Trophoblast cell (in vitro differentiated cells and primary cell): ENCODE data around the gene SHISA4.

Source experiments
- DNase-seq, 2 donors: peaks; one replicate each; pipeline ENCODE4 v3.0.0-alpha.2; 2016
- H2AFZ ChIP-seq: 2 replicates; pipeline ENCODE4 v1.6.1; 2013; ENCODE audit warnings: low read length, moderate library complexity, mild to moderate bottlenecking; ENCODE audit not compliant: insufficient read depth, poor library complexity
- H2AK5ac ChIP-seq: 2 replicates; pipeline ENCODE4 v1.6.1; 2013; ENCODE audit warnings: mild to moderate bottlenecking, low read length
- H2BK120ac ChIP-seq: 2 replicates; pipeline ENCODE4 v1.6.1; 2013; ENCODE audit warnings: low read length, mild to moderate bottlenecking, moderate library complexity; ENCODE audit not compliant: insufficient read depth, poor library complexity
- H2BK12ac ChIP-seq: 2 replicates; pipeline ENCODE4 v1.6.1; 2013; ENCODE audit warnings: mild to moderate bottlenecking, low read length, moderate library complexity
- H2BK5ac ChIP-seq: 2 replicates; pipeline ENCODE4 v1.6.1; 2013; ENCODE audit warnings: low read length, low read depth, moderate library complexity, mild to moderate bottlenecking; ENCODE audit not compliant: poor library complexity
- H3K14ac ChIP-seq: 2 replicates; pipeline ENCODE4 v1.6.1; 2013; ENCODE audit warnings: mild to moderate bottlenecking, low read length
- H3K18ac ChIP-seq: 2 replicates; pipeline ENCODE4 v1.6.1; 2013; ENCODE audit warnings: mild to moderate bottlenecking, low read length
- H3K23ac ChIP-seq: 2 replicates; pipeline ENCODE4 v1.6.1; 2013; ENCODE audit warnings: low read length
- H3K27ac ChIP-seq: 2 replicates; pipeline ENCODE4 v1.5.1; 2013; ENCODE audit warnings: low read depth, mild to moderate bottlenecking, inconsistent platforms, low read length, moderate library complexity
- H3K27me3 ChIP-seq: 2 replicates; pipeline ENCODE4 v1.6.1; 2013; ENCODE audit warnings: inconsistent platforms, mild to moderate bottlenecking, low read length, moderate library complexity; ENCODE audit not compliant: insufficient read depth
- H3K36me3 ChIP-seq, 2 experiments: 1 replicate in 1 of 2; 2 replicates in 1 of 2; pipeline ENCODE4 v1.6.1; 2013; ENCODE audit warnings: low read length in 2 of 2, mild to moderate bottlenecking in 2 of 2, moderate library complexity in 1 of 2; ENCODE audit not compliant: insufficient read depth in 2 of 2, control insufficient read depth in 1 of 2
- H3K4ac ChIP-seq: 2 replicates; pipeline ENCODE4 v1.6.1; 2013; ENCODE audit warnings: low read depth, mild to moderate bottlenecking, low read length, moderate library complexity
- H3K4me1 ChIP-seq, 2 experiments: 1 replicate in 1 of 2; 2 replicates in 1 of 2; pipeline ENCODE4 v1.6.1; 2013; ENCODE audit warnings: low read length in 2 of 2, mild to moderate bottlenecking in 2 of 2, moderate library complexity in 1 of 2; ENCODE audit not compliant: insufficient read depth in 2 of 2, control insufficient read depth in 1 of 2
- H3K4me2 ChIP-seq: 2 replicates; pipeline ENCODE4 v1.6.1; 2013; ENCODE audit warnings: inconsistent platforms, mild to moderate bottlenecking, low read length, moderate library complexity
- H3K4me3 ChIP-seq: 2 replicates; pipeline ENCODE4 v1.5.1; 2013; ENCODE audit warnings: mild to moderate bottlenecking, low read depth, low read length, inconsistent platforms
- H3K79me1 ChIP-seq: one replicate; pipeline ENCODE4 v1.6.1; 2013; ENCODE audit warnings: low read length
- H3K79me2 ChIP-seq: 2 replicates; pipeline ENCODE4 v1.6.1; 2013; ENCODE audit warnings: low read length, mild to moderate bottlenecking; ENCODE audit not compliant: control insufficient read depth, insufficient read depth, poor library complexity
- H3K9ac ChIP-seq: 2 replicates; pipeline ENCODE4 v1.6.1; 2013; ENCODE audit warnings: mild to moderate bottlenecking, low read length
- H3K9me3 ChIP-seq: 2 replicates; pipeline ENCODE4 v1.6.1; 2013; ENCODE audit warnings: low read depth, mild to moderate bottlenecking, control low read depth, inconsistent platforms, low read length; ENCODE audit not compliant: insufficient read depth
- H4K12ac ChIP-seq: 2 replicates; pipeline ENCODE4 v1.6.1; 2013; ENCODE audit warnings: low read depth, mild to moderate bottlenecking, low read length, moderate library complexity
- H4K8ac ChIP-seq: 2 replicates; pipeline ENCODE4 v1.6.1; 2013; ENCODE audit warnings: low read depth, mild to moderate bottlenecking, low read length, moderate library complexity
- H4K91ac ChIP-seq: one replicate; pipeline ENCODE4 v1.6.1; 2013; ENCODE audit warnings: low read depth, mild to moderate bottlenecking, low read length, moderate library complexity
- WGBS: extraction: QIAGEN DNeasy Blood & Tissue Kit; methylation state at CpG from one replicate; pipeline ENCODE4 v1.1.7; 2013; ENCODE audit warnings: missing lambda C conversion rate; ENCODE audit not compliant: insufficient read length, insufficient coverage; ENCODE audit errors: extremely low coverage; 5-methylcytosine and 5-hydroxymethylcytosine counted together

SHISA4 gene

DNA sequence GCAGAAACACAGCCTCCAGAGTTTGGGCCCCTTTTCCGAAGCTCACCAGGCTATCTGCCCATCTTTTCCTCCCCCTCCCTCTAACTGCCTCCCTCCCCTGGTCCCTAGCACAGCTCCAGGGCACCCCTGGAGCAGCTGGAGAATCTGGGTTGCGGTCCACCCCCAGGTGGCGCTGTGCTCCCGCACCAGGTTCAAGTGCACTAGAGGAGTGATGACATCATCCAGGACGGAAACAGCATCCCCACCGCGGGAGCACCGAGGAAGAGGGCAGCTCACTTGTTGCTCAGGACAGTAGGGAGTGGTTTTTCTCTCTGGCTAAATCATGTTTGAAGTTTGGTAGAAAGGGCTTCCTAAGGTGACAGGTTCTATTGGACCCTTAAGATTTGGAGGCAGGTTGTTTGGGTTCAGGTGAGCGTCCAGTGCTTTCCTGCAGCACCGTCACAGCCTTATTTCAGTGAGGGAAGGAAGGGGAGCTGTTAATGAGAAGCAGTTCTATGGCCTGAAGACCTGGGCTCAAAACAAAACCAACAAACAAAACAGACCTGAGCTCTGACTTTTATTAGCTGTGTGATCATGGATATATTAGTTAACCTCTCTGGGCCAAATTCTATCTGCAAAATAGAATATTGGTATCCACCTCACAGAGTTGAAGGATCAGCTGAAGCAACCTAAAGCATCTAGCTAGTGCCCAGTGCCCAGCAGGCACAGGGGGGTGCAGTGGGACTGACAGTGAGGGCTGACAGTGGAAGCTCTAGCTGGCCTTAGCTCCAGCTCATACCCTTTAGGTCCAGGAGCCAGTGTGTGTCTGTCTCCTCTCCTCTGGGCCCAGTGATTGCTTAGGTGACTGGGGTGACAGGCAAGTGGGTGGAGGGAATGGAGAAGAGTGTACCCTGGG is 7.5 kb downstream of the SHISA4 start:
- peaks cover 4% of the 10 kb centered on the region for H3K9me3 ChIP-seq
- no CpG with 5 or more reads among the region's 10 CpGs for WGBS

GRCh38 chr1:201896951-201897391 is 8.3 kb downstream of the SHISA4 start:
- H2BK12ac ChIP-seq: no peak overlapping the region
- H3K4me3 ChIP-seq: no peak overlapping the region
- H3K79me2 ChIP-seq: no peaks in the 10 kb centered on the region
- no peak overlapping the region for H4K12ac ChIP-seq
- no peak overlapping the region for H2AK5ac ChIP-seq
- no peak overlapping the region for H2BK120ac ChIP-seq
- H3K23ac ChIP-seq: no peak overlapping the region
- no peak overlapping the region for H3K4me2 ChIP-seq
- no peak for DNase-seq
- H3K27me3 ChIP-seq: no peaks in the 10 kb centered on the region
- H4K8ac ChIP-seq: no peak overlapping the region
- no peak overlapping the region for H3K4ac ChIP-seq
- H2AFZ ChIP-seq: no peak overlapping the region
- no peaks in the 10 kb centered on the region for H3K79me1 ChIP-seq
- WGBS: no CpG with 5 or more reads among the region's 2 CpGs
- no peak overlapping the region for H3K18ac ChIP-seq
- no peak overlapping the region for H3K14ac ChIP-seq
- no peak overlapping the region for H3K27ac ChIP-seq
- peaks cover 0 to 2% of the 10 kb centered on the region in 2 experiments for H3K4me1 ChIP-seq
- peaks cover 0 to 1% of the 10 kb centered on the region in 2 experiments for H3K36me3 ChIP-seq
- H2BK5ac ChIP-seq: no peak overlapping the region
- H3K9me3 ChIP-seq: peaks cover 4% of the 10 kb centered on the region
- no peak overlapping the region for H3K9ac ChIP-seq
- H4K91ac ChIP-seq: no peak overlapping the region

More for the DNA sequence above, 7.5 kb downstream of the SHISA4 start:
- Histone ChIP-seq H2AK5ac (no peak overlapping the region), H3K4ac (no peak overlapping the region), H2BK12ac (no peak overlapping the region), H4K12ac (no peak overlapping the region), H3K4me1 (peaks cover 0 to 2% of the 10 kb centered on the region in 2 experiments), H4K91ac (no peak overlapping the region), H3K79me1 (no peaks in the 10 kb centered on the region), H3K9ac (no peak overlapping the region), H2AFZ (no peak overlapping the region), H2BK120ac (no peak overlapping the region), H3K14ac (no peak overlapping the region), H3K27ac (no peak overlapping the region), H3K23ac (no peak overlapping the region), H3K18ac (no peak overlapping the region), H3K27me3 (no peaks in the 10 kb centered on the region), H4K8ac (peak overlapping the region; percentile 23), H3K36me3 (peaks cover 1 to 2% of the 10 kb centered on the region in 2 experiments), H3K4me3 (no peak overlapping the region), H2BK5ac (no peak overlapping the region), H3K79me2 (no peaks in the 10 kb centered on the region), H3K4me2 (no peak overlapping the region)
- DNase-seq: peak; percentile 74 to 88

- Histone ChIP-seq H2BK12ac (no peak overlapping the region), H3K14ac (no peak overlapping the region), H3K9ac (no peak overlapping the region), H3K36me3 (peaks cover 0 to 1% of the 10 kb centered on the region in 2 experiments), H3K4ac (no peak overlapping the region), H2BK5ac (no peak overlapping the region), H4K12ac (no peak overlapping the region), H3K9me3 (peaks cover 4% of the 10 kb centered on the region), H3K18ac (no peak overlapping the region), H2BK120ac (no peak overlapping the region), H3K27ac (no peak overlapping the region), H2AK5ac (no peak overlapping the region), H3K23ac (no peak overlapping the region), H3K4me3 (no peak overlapping the region), H4K8ac (no peak overlapping the region), H3K27me3 (no peaks in the 10 kb centered on the region), H3K4me2 (no peak overlapping the region), H3K79me2 (no peaks in the 10 kb centered on the region), H3K79me1 (peaks cover 4% of the 10 kb centered on the region), H3K4me1 (peaks cover 3 to 9% of the 10 kb centered on the region in 2 experiments), H2AFZ (no peak overlapping the region), H4K91ac (no peak overlapping the region)
- no peak for DNase-seq
- WGBS: no CpG with 5 or more reads among the region's 4 CpGs
Observed at GRCh38 chr1:201898240-201898894, 9.7 kb downstream of the SHISA4 start.

- no CpG with 5 or more reads among the region's 4 CpGs for WGBS
- Histone ChIP-seq H4K91ac (no peak overlapping the region), H3K27me3 (no peaks in the 10 kb centered on the region), H2BK12ac (no peak overlapping the region), H3K9me3 (peaks cover 4% of the 10 kb centered on the region), H4K8ac (no peak overlapping the region), H3K4me1 (peaks cover 9 to 14% of the 10 kb centered on the region in 2 experiments), H2AFZ (no peak overlapping the region), H3K9ac (no peak overlapping the region), H2BK5ac (no peak overlapping the region), H3K14ac (no peak overlapping the region), H3K18ac (no peak overlapping the region), H4K12ac (no peak overlapping the region), H3K4ac (no peak overlapping the region), H3K27ac (no peak overlapping the region), H3K79me1 (peaks cover 10% of the 10 kb centered on the region), H3K4me2 (no peak overlapping the region), H3K4me3 (no peak overlapping the region), H3K36me3 (peaks cover 0 to 1% of the 10 kb centered on the region in 2 experiments), H3K79me2 (no peaks in the 10 kb centered on the region), H3K23ac (no peak overlapping the region), H2AK5ac (no peak overlapping the region), H2BK120ac (no peak overlapping the region)
- DNase-seq: no peak
Observed at GRCh38 chr1:201898992-201899391, 10.3 kb downstream of the SHISA4 start.
